HepG2 (cell line): ENCODE data around the gene FBP2.

Experiments used
- ADNP ChIP-seq: sonication (generic); formaldehyde crosslinking; IDR thresholded peaks from 2 replicates; pipeline ENCODE4 v1.4.0; 2020; ENCODE audit warnings: missing genetic modification reagents
- ATF7 ChIP-seq, 2 experiments: fragments of 450-650 bp in 1 of 2; sonication (generic) in 1 of 2; formaldehyde crosslinking in 1 of 2; IDR thresholded peaks; 2 replicates each; pipeline versions ENCODE4 v1.4.0 to v1.6.1; 2016 to 2020; ENCODE audit warnings: antibody characterized with exemption in 1 of 2, mild to moderate bottlenecking in 1 of 2, missing genetic modification reagents in 1 of 2
- ESRRA ChIP-seq: sonication (generic); formaldehyde crosslinking; IDR thresholded peaks from 2 replicates; pipeline ENCODE4 v1.5.1; 2020; ENCODE audit warnings: mild to moderate bottlenecking, low read depth, missing genetic modification reagents
- MYC ChIP-seq: sonication (generic); formaldehyde crosslinking; IDR thresholded peaks from 2 replicates; pipeline ENCODE4 v1.9.0; 2021; ENCODE audit warnings: missing genetic modification reagents, borderline replicate concordance
- ZEB1 ChIP-seq: IDR thresholded peaks from 2 replicates; pipeline ENCODE4 v1.6.1; 2012; ENCODE audit warnings: mild to moderate bottlenecking, low read depth, inconsistent platforms; ENCODE audit not compliant: insufficient replicate concordance
- ZMYM3 ChIP-seq: sonication (generic); formaldehyde crosslinking; IDR thresholded peaks from 2 replicates; pipeline ENCODE4 v1.5.1; 2020; ENCODE audit warnings: mild to moderate bottlenecking, missing genetic modification reagents
- ZNF292 ChIP-seq: sonication (generic); formaldehyde crosslinking; IDR thresholded peaks from 2 replicates; pipeline ENCODE4 v1.8.1; 2022; ENCODE audit warnings: mild to moderate bottlenecking, low read depth, missing genetic modification reagents, borderline replicate concordance
- ZNF615 ChIP-seq: sonication (generic); formaldehyde crosslinking; IDR thresholded peaks from 2 replicates; pipeline ENCODE4 v1.5.0; 2020; ENCODE audit warnings: mild to moderate bottlenecking, missing genetic modification reagents, borderline replicate concordance
- ZNF703 ChIP-seq: sonication (generic); formaldehyde crosslinking; IDR thresholded peaks from 2 replicates; pipeline ENCODE4 v1.5.1; 2020; ENCODE audit warnings: missing genetic modification reagents, mild to moderate bottlenecking, moderate library complexity, borderline replicate concordance
- ZNF724P ChIP-seq: sonication (generic); formaldehyde crosslinking; IDR thresholded peaks from 2 replicates; pipeline ENCODE4 v1.8.0; 2022; ENCODE audit warnings: missing genetic modification reagents, borderline replicate concordance
- TF ChIP-seq, protein P1 (sequence below), 2 experiments: fragments of 450-650 bp in 1 of 2; sonication (generic) in 1 of 2; formaldehyde crosslinking; IDR thresholded peaks; 2 replicates each; pipeline versions ENCODE4 v1.5.0 to v1.8.0; 2020 to 2022; ENCODE audit warnings: mild to moderate bottlenecking in 1 of 2, missing genetic modification reagents in 1 of 2
- TF ChIP-seq, protein P2 (sequence below), 2 experiments: IDR thresholded peaks; 2 replicates each; pipeline ENCODE4 v1.6.1; 2011 to 2012; ENCODE audit warnings: low read length in 2 of 2, borderline replicate concordance in 1 of 2, low read depth in 1 of 2, mild to moderate bottlenecking in 1 of 2, moderate library complexity in 1 of 2

DNA sequence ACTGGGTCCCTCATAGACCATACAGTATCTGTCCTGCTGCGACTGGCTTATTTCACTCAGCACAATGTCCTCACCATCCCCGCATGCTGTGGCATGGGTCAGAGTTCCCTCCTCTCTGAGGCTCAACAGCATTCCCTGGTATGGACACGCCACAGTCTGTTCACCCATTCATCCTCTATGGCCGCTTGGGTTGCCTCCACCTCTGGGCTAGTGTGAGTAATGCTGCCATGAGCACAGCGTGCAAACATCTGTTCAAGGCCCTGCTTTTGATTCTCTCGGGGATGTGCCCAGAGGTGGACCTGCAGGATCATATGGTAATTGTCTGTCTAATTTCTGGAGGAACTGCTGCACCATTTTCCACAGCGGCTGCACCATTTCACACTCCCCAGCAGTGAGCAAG, 5.5 kb upstream of the FBP2 start:
- TF ChIP-seq ATF7 (IDR thresholded peaks at IDR 0.05) (no peak), ATF7 (CRISPR knock-in tag; IDR thresholded peaks at IDR 0.05) (no peak), ZNF615 (CRISPR knock-in tag) (no peak), ADNP (no peak), ZMYM3 (CRISPR knock-in tag) (no peak), ESRRA (CRISPR knock-in tag) (no peak), ZNF724P (no peak), MYC (CRISPR knock-in tag) (no peak), ZEB1 (no peak), ZNF703 (CRISPR knock-in tag) (no peak), ZNF292 (CRISPR knock-in tag) (no peak)
- TF ChIP-seq, protein P1, sequence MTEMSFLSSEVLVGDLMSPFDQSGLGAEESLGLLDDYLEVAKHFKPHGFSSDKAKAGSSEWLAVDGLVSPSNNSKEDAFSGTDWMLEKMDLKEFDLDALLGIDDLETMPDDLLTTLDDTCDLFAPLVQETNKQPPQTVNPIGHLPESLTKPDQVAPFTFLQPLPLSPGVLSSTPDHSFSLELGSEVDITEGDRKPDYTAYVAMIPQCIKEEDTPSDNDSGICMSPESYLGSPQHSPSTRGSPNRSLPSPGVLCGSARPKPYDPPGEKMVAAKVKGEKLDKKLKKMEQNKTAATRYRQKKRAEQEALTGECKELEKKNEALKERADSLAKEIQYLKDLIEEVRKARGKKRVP (CRISPR knock-in tag; IDR thresholded peaks at IDR 0.05), result no peak
- TF ChIP-seq, protein P2, sequence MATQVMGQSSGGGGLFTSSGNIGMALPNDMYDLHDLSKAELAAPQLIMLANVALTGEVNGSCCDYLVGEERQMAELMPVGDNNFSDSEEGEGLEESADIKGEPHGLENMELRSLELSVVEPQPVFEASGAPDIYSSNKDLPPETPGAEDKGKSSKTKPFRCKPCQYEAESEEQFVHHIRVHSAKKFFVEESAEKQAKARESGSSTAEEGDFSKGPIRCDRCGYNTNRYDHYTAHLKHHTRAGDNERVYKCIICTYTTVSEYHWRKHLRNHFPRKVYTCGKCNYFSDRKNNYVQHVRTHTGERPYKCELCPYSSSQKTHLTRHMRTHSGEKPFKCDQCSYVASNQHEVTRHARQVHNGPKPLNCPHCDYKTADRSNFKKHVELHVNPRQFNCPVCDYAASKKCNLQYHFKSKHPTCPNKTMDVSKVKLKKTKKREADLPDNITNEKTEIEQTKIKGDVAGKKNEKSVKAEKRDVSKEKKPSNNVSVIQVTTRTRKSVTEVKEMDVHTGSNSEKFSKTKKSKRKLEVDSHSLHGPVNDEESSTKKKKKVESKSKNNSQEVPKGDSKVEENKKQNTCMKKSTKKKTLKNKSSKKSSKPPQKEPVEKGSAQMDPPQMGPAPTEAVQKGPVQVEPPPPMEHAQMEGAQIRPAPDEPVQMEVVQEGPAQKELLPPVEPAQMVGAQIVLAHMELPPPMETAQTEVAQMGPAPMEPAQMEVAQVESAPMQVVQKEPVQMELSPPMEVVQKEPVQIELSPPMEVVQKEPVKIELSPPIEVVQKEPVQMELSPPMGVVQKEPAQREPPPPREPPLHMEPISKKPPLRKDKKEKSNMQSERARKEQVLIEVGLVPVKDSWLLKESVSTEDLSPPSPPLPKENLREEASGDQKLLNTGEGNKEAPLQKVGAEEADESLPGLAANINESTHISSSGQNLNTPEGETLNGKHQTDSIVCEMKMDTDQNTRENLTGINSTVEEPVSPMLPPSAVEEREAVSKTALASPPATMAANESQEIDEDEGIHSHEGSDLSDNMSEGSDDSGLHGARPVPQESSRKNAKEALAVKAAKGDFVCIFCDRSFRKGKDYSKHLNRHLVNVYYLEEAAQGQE (IDR thresholded peaks at IDR 0.05; ENCODE audit: borderline replicate concordance in 1 of 2, low read depth in 1 of 2, low read length in 2 of 2), result no peak
